OCI-LY1 (cell line): ENCODE measurements around the gene NEGR1.

Experiments used
- H2AFZ ChIP-seq: fragments of 200-600 bp; sonication (generic), shearing (Covaris generic); 2 replicates; pipeline ENCODE4 v1.6.0; 2014; ENCODE audit warnings: antibody characterized with exemption, mild to moderate bottlenecking, low read length
- H3F3A ChIP-seq: fragments of 200-600 bp; sonication (generic), shearing (Covaris generic); 2 replicates; pipeline ENCODE4 v1.6.0; 2014; ENCODE audit warnings: mild to moderate bottlenecking, antibody characterized with exemption, low read length, moderate library complexity; ENCODE audit not compliant: insufficient read depth
- H3K27ac ChIP-seq: fragments of 200-600 bp; sonication (generic); 2 replicates; pipeline ENCODE4 v1.5.1; 2014; ENCODE audit warnings: low read length, mixed run types, mild to moderate bottlenecking, low read depth; ENCODE audit not compliant: poor library complexity, severe bottlenecking
- H3K27me3 ChIP-seq: fragments of 200-600 bp; sonication (generic); 2 replicates; pipeline ENCODE4 v1.6.0; 2014; ENCODE audit warnings: antibody characterized with exemption, mild to moderate bottlenecking, low read length, moderate library complexity; ENCODE audit not compliant: insufficient read depth
- H3K36me3 ChIP-seq: fragments of 200-600 bp; sonication (generic); 2 replicates; pipeline ENCODE4 v1.6.1; 2014; ENCODE audit warnings: mild to moderate bottlenecking, antibody characterized with exemption, low read length, moderate library complexity, mixed read lengths; ENCODE audit not compliant: insufficient read depth
- H3K4me1 ChIP-seq: fragments of 200-600 bp; sonication (generic); 2 replicates; pipeline ENCODE4 v1.5.1; 2014; ENCODE audit warnings: mild to moderate bottlenecking, low read length, moderate library complexity; ENCODE audit not compliant: insufficient read depth, severe bottlenecking
- H3K4me2 ChIP-seq: fragments of 200-600 bp; sonication (generic), shearing (Covaris generic); 2 replicates; pipeline ENCODE4 v1.6.1; 2014; ENCODE audit warnings: low read length
- H3K4me3 ChIP-seq: fragments of 200-600 bp; sonication (generic); 2 replicates; pipeline ENCODE4 v1.5.1; 2014; ENCODE audit warnings: low read length, low read depth, mild to moderate bottlenecking, mixed read lengths; ENCODE audit not compliant: poor library complexity, severe bottlenecking
- H3K79me2 ChIP-seq: fragments of 200-600 bp; shearing (Covaris generic); 2 replicates; pipeline ENCODE4 v1.6.1; 2016; ENCODE audit warnings: mixed run types, low read length, mixed read lengths; ENCODE audit not compliant: insufficient read depth
- H3K9ac ChIP-seq: fragments of 200-600 bp; sonication (generic), shearing (Covaris generic); 2 replicates; pipeline ENCODE4 v1.6.1; 2014; ENCODE audit warnings: mild to moderate bottlenecking, low read length, mixed read lengths
- H3K9me2 ChIP-seq: fragments of 200-600 bp; sonication (generic), shearing (Covaris generic); 2 replicates; pipeline ENCODE4 v1.6.1; 2014; ENCODE audit warnings: low read depth, mild to moderate bottlenecking, low read length, mixed read lengths
- H3K9me3 ChIP-seq: fragments of 200-600 bp; shearing (Covaris generic); 2 replicates; pipeline ENCODE4 v1.6.1; 2014; ENCODE audit warnings: low read length, mixed read lengths
- H4K20me1 ChIP-seq: fragments of 200-600 bp; sonication (generic), shearing (Covaris generic); 2 replicates; pipeline ENCODE4 v1.6.0; 2016; ENCODE audit warnings: mild to moderate bottlenecking, low read length; ENCODE audit not compliant: insufficient read depth
- CTCF ChIP-seq: fragments of 200-600 bp; sonication (generic), shearing (Covaris generic); IDR thresholded peaks from 2 replicates; pipeline ENCODE4 v1.5.1; 2017; ENCODE audit warnings: mild to moderate bottlenecking, antibody characterized with exemption, low read length, moderate library complexity, mixed read lengths
- EZH2 ChIP-seq: fragments of 200-600 bp; sonication (generic), shearing (Covaris generic); IDR thresholded peaks from 2 replicates; pipeline ENCODE4 v1.8.0; 2017; ENCODE audit warnings: borderline replicate concordance, mixed run types, mild to moderate bottlenecking, antibody characterized with exemption, low read length, moderate library complexity, mixed read lengths

The NEGR1 gene

GRCh38 chr1:71600023-71600422, 682.3 kb downstream of the NEGR1 start:
- H3K4me2 ChIP-seq = no peak overlapping the region
- no peak overlapping the region for H3K9ac ChIP-seq
- no peaks in the 10 kb centered on the region for H3K9me3 ChIP-seq
- H3K4me1 ChIP-seq = no peaks in the 10 kb centered on the region
- H3K4me3 ChIP-seq = no peak overlapping the region
- H2AFZ ChIP-seq = no peak overlapping the region
- H3K9me2 ChIP-seq = no peaks in the 10 kb centered on the region
- TF ChIP-seq CTCF = no peak
- TF ChIP-seq EZH2 = no peak
- no peaks in the 10 kb centered on the region for H3F3A ChIP-seq
- H4K20me1 ChIP-seq = no peaks in the 10 kb centered on the region
- no peaks in the 10 kb centered on the region for H3K27me3 ChIP-seq
- no peaks in the 10 kb centered on the region for H3K79me2 ChIP-seq
- no peak overlapping the region for H3K27ac ChIP-seq
- H3K36me3 ChIP-seq = no peaks in the 10 kb centered on the region

GRCh38 chr1:71599306-71599705, 683.0 kb downstream of the NEGR1 start:
- Histone ChIP-seq H3K4me1 (no peaks in the 10 kb centered on the region), H2AFZ (no peak overlapping the region), H3K9me3 (no peaks in the 10 kb centered on the region), H3K9me2 (no peaks in the 10 kb centered on the region), H3K36me3 (no peaks in the 10 kb centered on the region), H3K79me2 (no peaks in the 10 kb centered on the region), H3K4me3 (no peak overlapping the region), H3K9ac (no peak overlapping the region), H3K27me3 (no peaks in the 10 kb centered on the region), H3K27ac (no peak overlapping the region), H3F3A (no peaks in the 10 kb centered on the region), H4K20me1 (no peaks in the 10 kb centered on the region), H3K4me2 (no peak overlapping the region)
- no peak for TF ChIP-seq EZH2
- no peak for TF ChIP-seq CTCF

GRCh38 chr1:71593523-71593922, 688.8 kb downstream of the NEGR1 start:
- H4K20me1 ChIP-seq = no peaks in the 10 kb centered on the region
- no peaks in the 10 kb centered on the region for H3K9me2 ChIP-seq
- no peaks in the 10 kb centered on the region for H3K9me3 ChIP-seq
- TF ChIP-seq CTCF = no peak
- TF ChIP-seq EZH2 = no peak
- H3K36me3 ChIP-seq = no peaks in the 10 kb centered on the region
- no peak overlapping the region for H2AFZ ChIP-seq
- H3K4me3 ChIP-seq = no peak overlapping the region
- no peaks in the 10 kb centered on the region for H3K27me3 ChIP-seq
- no peaks in the 10 kb centered on the region for H3K4me1 ChIP-seq
- H3K79me2 ChIP-seq = no peaks in the 10 kb centered on the region
- no peaks in the 10 kb centered on the region for H3F3A ChIP-seq
- no peak overlapping the region for H3K27ac ChIP-seq
- H3K9ac ChIP-seq = no peak overlapping the region
- no peak overlapping the region for H3K4me2 ChIP-seq
